GM21619 (cell line): ENCODE data around the gene NYNRIN.
A peak's percentile ranks its signal among the peaks of the same experiment; 100 is the strongest.

Source experiments
- ATAC-seq: cut with Tn5 transposase; IDR thresholded peaks from one replicate; pipeline ENCODE4 v1.9.1; 2021; ENCODE audit not compliant: unreplicated experiment

The NYNRIN gene

DNA sequence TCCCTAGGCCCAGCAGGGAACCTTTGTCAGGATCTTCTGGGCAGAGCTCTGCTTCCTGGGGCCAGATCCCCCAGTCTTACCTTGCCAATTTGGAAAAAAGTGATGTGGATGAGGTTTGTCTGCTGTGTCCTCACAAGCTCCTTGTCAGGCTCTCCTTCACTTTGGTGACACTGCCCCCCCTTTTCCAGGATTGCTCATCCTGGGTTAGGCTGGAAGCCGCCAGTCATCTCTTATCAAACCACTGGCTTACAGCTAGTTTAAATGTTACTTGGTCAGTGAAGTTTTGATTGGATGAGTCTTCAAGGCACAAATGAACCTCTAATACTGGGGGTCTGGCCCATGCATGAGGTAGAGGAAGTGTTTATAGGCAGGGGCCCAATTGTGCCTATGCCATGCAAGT is 15.3 kb downstream of the NYNRIN start:
- no peak for ATAC-seq

DNA sequence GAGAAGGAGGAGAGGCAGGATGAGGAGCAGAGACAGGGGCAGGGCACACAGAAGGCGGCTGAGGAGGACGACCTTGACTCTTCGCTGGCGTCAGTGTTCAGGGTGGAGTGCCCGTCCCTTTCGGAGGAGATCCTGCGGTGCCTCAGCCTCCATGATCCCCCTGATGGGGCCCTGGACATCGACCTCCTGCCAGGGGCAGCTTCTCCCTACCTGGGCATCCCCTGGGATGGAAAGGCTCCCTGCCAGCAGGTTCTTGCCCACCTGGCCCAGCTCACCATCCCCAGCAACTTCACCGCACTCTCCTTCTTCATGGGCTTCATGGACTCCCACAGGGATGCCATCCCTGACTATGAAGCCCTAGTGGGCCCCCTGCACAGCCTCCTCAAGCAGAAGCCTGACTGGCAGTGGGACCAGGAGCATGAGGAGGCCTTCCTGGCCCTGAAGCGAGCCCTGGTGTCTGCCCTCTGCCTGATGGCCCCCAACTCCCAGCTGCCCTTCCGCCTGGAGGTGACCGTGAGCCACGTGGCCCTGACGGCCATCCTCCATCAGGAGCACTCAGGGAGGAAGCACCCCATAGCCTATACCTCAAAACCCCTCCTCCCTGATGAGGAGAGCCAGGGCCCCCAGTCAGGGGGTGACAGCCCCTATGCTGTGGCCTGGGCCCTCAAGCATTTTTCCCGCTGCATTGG is 16.1 kb downstream of the NYNRIN start:
- ATAC-seq, result no peak

GRCh38 chr14:24415421-24416253 is 16.8 kb downstream of the NYNRIN start:
- no peak for ATAC-seq

GRCh38 chr14:24416254-24416931 is 17.6 kb downstream of the NYNRIN start:
- no peak for ATAC-seq

DNA sequence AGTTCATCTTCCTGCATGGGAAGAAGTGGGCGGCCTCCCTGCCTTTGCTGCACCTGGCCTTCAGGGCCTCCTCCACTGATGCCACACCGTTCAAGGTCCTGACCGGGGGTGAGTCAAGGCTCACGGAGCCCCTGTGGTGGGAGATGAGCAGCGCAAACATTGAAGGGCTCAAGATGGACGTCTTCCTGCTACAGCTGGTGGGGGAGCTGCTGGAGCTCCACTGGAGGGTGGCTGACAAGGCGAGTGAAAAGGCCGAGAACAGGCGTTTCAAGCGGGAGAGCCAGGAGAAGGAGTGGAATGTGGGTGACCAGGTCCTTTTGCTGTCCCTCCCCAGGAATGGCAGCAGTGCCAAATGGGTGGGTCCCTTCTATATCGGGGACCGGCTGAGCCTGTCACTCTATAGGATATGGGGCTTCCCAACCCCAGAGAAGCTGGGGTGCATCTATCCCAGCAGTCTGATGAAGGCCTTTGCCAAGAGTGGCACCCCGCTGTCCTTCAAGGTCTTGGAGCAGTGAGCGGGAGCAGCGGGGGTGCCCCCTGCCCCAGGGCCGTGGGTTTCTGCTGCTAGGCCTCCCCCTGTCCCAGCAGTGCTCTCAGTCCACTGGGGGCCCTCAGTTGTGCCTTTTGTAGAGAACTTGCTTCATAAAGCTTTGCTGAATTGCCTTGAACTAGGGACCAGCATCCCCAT is 18.3 kb downstream of the NYNRIN start:
- ATAC-seq, result no peak

GRCh38 chr14:24417832-24418491 is 19.2 kb downstream of the NYNRIN start:
- no peak for ATAC-seq

DNA sequence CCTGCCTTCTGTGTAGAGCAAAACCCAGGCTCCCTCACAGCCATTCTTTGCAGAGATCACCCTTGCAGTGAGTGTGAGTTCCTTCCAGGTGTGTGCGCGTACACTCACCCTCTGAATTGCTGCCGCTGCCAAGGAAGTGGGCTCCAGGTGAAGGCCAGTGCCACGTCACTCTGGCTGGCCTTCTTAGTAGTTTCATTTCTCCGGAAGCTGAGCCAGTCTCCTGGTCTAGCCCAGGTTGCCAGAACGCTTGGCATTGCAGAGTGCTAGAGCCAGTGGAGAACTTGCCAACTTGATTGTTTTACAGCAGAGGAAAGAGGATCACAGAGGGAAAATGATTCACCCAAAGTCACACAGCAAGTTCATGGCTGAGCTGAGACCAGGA is 19.7 kb downstream of the NYNRIN start:
- ATAC-seq, result no peak

- ATAC-seq, result no peak
These were observed 23.5 kb downstream of the NYNRIN start for GRCh38 chr14:24422261-24422660.

GRCh38 chr14:24422694-24423601 is 24.1 kb downstream of the NYNRIN start:
- no peak for ATAC-seq

DNA sequence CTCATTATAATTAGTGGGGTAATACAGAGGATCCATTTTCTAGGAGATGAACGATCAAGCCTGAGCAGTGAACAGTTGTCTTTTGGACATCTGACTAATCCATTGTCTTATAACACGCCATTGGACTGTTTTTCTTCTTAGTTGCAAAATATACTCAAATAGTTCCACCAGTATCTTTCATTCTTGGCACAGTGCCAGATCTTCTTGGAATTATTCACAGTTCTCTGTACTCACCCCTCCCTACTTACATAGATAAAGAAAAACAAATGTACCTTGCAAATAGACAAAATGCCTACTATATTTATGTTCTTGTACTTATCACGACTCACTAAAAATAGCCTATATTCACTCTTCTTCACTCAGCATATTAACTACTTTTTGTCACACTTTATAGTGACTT is 26.9 kb downstream of the NYNRIN start:
- no peak for ATAC-seq

DNA sequence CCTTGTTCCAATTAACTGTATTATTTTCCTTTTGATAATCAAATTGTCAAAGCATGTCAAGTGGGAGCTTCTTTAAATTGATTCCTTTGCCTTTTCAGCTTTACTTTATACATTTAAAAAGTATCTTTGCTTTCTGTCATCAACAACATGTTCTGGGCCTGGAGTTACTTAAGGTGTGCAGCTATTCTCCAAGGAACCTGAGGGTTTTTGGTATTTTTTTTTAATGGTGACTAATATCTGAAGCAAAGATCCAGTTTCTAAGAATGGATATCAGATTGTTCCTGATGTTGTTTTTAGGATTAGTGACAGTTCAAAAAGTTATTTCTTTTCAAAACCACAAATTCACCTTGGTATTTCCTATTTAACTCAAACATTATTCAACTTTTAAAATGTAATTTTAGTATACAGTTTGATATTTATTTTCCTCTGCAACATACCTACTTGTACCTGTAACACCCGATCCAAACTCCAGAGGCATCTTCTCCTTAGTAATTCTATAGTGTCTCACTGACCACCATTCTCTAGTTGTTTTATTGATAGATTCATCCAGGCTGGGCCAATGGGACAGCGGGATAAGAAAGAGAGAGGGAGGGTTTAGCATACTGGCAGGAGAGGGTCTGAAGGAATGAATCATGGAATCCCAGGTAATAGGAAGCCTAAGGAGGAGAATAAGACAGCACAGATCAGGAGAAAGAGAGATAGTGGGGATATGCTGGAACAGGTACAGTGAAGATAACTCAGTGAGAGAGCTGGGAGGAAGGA is 27.5 kb downstream of the NYNRIN start:
- ATAC-seq, result no peak

DNA sequence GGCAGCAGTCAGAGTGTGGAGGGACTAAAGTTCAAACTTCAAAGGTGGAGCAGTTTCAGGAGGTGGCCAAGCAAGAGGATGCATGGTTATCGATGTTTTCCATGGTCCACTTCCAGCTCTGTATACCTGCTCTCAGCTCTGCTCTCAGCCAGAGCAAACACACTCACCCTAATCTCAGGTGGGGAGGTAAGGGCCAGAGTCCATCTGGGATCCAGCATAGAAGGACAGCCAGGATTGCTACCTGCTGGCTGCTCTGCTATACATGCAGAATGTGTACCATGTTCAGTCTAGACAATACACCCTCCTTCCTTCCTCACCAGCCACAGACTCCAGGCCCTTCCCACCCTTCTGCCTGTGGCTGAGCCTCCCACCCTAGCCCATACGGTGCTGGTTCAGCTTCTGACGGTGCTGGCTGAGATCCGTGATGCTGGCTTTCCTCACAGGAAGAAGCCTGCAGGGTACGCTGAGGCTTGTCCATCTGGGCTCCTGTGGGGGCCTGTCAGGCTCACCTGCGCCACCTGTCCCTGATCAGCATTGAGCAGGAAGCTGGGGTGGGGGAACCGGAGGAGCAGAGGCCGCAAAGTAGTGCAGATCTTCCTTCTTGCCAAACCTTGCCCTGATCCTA is 28.2 kb downstream of the NYNRIN start:
- ATAC-seq, result no peak

GRCh38 chr14:24427537-24428508 is 29.0 kb downstream of the NYNRIN start:
- ATAC-seq, result no peak

DNA sequence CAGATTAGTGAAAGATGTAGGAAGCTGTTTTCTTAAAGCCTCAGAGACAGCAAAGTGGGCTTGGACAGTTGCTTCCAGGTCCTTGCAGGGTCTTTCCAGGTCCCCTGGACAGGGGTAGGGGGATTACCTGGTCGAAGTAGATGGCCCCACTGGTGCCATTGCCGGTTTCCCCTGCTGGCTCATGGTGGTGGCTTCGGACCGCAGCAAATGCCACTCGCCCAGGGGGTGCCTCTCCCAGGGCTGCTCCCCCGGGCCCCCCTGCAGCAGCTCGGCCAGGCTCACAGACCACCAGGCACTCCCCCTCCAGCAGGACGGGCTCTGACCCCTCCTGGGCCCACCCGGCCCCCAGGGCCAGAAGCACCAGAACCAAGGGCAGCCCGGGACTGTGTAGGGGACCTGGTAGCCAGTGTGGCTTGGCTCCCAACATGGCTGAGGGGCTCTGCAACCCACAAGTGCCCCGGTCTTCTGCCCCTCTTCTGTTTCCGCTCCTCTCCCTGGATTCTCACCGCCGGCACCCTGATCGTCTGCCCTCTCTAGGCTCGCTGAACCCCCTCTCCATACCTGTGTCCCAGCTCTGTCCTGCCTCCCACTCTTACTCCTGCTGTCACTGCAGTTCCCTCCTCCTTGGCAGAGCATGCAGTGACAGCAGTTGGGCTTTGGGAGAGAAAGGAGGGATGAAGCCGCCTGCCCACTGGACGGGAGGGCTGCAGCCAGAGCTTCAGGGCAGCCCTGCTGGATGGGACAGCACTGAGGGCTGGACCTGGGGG is 30.0 kb downstream of the NYNRIN start:
- ATAC-seq, result no peak

DNA sequence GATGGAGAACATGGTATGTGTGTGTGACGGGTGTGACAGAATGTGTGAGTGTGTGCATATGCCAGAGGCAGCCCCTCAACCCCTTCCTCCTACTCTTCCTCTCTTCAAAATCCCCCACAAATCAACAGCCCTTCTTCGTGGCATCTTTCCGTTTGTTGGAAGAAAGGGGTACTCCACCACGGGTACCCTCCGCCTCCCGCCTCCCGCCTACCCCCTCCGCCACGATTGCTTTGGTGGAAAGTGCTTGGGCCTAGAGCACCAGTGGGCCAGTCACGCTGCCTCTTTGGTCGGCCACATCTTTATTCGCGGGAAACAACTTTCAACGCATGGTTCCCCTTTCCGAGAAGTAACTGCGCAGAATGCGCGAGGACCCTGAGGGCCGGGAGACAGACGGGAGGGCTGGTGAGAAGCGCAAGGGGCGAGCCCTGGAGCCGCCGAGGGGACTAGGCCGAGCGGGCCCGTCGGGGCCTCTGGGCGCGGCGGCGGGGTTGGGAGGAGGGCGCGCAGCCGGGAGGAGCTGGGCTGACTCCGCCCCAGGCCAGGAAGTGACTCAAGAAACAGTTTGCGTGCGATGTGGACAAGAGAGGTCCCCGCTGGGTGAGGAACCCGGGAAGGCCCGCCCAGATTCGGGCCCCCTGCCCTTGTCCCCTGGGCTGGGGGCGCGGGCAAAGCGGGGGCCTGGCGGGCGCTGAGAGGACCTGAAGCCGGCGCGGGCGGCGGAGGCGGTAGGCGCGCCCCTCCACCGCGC is 30.8 kb downstream of the NYNRIN start, which contains the start of the genes CBLN3 and KHNYN:
Gene CBLN3, minus strand, starts transcription at position 274 of the 748 bp plus-strand sequence. CDS start 614 bp downstream, outside the sequence.
Gene KHNYN, plus strand, starts transcription at position 560 of the 748 bp plus-strand sequence. CDS start 777 bp downstream, outside the sequence.
- peak; percentile 85 for ATAC-seq
